K562 (cell line): Measurements from ENCODE around the gene SP140L. TPM values are rescaled to one million over a fixed set of nuclear protein-coding genes. Genes with fewer than 3 reads are reported as not detected.
A peak's percentile ranks its signal among the peaks of the same experiment; 100 is the strongest.

ENCODE experiments used
- ATAC-seq: fragments of 200-7000 bp; cut with Tn5 transposase; 3 replicates; pipeline ENCODE4 v1.9.1; 2020; ENCODE audit warnings: moderate library complexity
- BruUV-seq: library from RNA; stranded (reverse); fragments of 400-500 nt; replicated peaks from 2 replicates; lab custom pipeline; 2021; lab: Mats Ljungman, UMichigan
- CTCF ChIA-PET: fragments of 300-600 bp; formaldehyde crosslinking; extraction: SDS; loops from one replicate; lab custom pipeline; 2021; ENCODE audit warnings: low intra/inter-chr PET ratio; lab: Yijun Ruan, JAX
- POLR2A ChIA-PET: fragments of 300-600, 350-650 bp; sonication (Branson Sonifier 250); formaldehyde crosslinking; extraction: SDS; loops from one replicate; lab custom pipeline; 2021; ENCODE audit warnings: antibody characterized with exemption, inconsistent platforms; lab: Yijun Ruan, JAX
- DNase-seq, 4 experiments: peaks; one replicate each; pipeline versions ENCODE4 v3.0.0 to v3.0.0-alpha.2; 2011 to 2018; ENCODE audit warnings: low spot score in 3 of 4, mixed read lengths in 3 of 4; ENCODE audit errors: extremely low read depth in 1 of 4
- FAIRE-seq: peaks from 2 replicates; lab custom pipeline; 2011; peaks lifted over from hg19 to GRCh38; lab: Jason Lieb, UNC
- H2AFZ ChIP-seq: 2 replicates; pipeline ENCODE4 v1.6.0; 2011; ENCODE audit warnings: low read depth, low read length, control low read depth, inconsistent platforms
- H3K27ac ChIP-seq: fragments of 200-600 bp; 3 replicates; pipeline ENCODE4 v1.8.0; 2011; ENCODE audit warnings: low read depth, mild to moderate bottlenecking, control low read depth, inconsistent platforms, low read length, moderate library complexity, mixed read lengths; ENCODE audit errors: extremely low read depth
- H3K27me3 ChIP-seq, 2 experiments: fragments of 300-600 bp in 1 of 2; 2 replicates in 1 of 2; 3 replicates in 1 of 2; pipeline versions ENCODE4 v1.6.0 to v1.8.0; 2011; ENCODE audit warnings: inconsistent platforms in 2 of 2, low read length in 2 of 2, mild to moderate bottlenecking in 1 of 2, mixed read lengths in 1 of 2, moderate library complexity in 1 of 2; ENCODE audit not compliant: control insufficient read depth in 2 of 2, insufficient read depth in 2 of 2
- H3K36me3 ChIP-seq: fragments of 300-600 bp; 3 replicates; pipeline ENCODE4 v1.8.0; 2011; ENCODE audit warnings: mild to moderate bottlenecking, low read length, inconsistent platforms; ENCODE audit not compliant: control insufficient read depth, insufficient read depth
- H3K4me1 ChIP-seq, 2 experiments: fragments of 200-600 bp in 1 of 2; replicated peaks in 1 of 2; 2 replicates in 1 of 2; 3 replicates in 1 of 2; pipeline versions ENCODE4 v1.5.1 to v1.8.0; 2011; ENCODE audit warnings: inconsistent platforms in 2 of 2, low read length in 2 of 2, mild to moderate bottlenecking in 1 of 2, mixed read lengths in 1 of 2, moderate library complexity in 1 of 2; ENCODE audit not compliant: control insufficient read depth in 2 of 2, insufficient read depth in 2 of 2
- H3K4me2 ChIP-seq: 2 replicates; pipeline ENCODE4 v1.6.1; 2011; ENCODE audit warnings: low read length, control low read depth, inconsistent platforms, mixed read lengths; ENCODE audit not compliant: insufficient read depth
- H3K4me3 ChIP-seq: fragments of 200-600 bp; sonication (generic), shearing (Covaris generic); 2 replicates; pipeline ENCODE4 v1.5.1; 2016; ENCODE audit warnings: control low read depth, inconsistent platforms
- H3K79me2 ChIP-seq: fragments of 200-600 bp; 3 replicates; pipeline ENCODE4 v1.8.0; 2011; ENCODE audit warnings: low read length, inconsistent platforms; ENCODE audit not compliant: control insufficient read depth, insufficient read depth
- H3K9ac ChIP-seq, 2 experiments: 2 replicates each; pipeline versions ENCODE4 v1.6.0 to v1.6.1; 2011; ENCODE audit warnings: low read depth in 2 of 2, low read length in 2 of 2, control low read depth in 1 of 2, inconsistent platforms in 1 of 2, mild to moderate bottlenecking in 1 of 2, mixed read lengths in 1 of 2; ENCODE audit not compliant: insufficient read depth in 1 of 2
- H3K9me1 ChIP-seq: one replicate; pipeline ENCODE4 v1.6.0; 2011; ENCODE audit warnings: inconsistent platforms, mild to moderate bottlenecking, low read length, moderate library complexity; ENCODE audit not compliant: control insufficient read depth, insufficient read depth
- H3K9me3 ChIP-seq: replicated peaks from 2 replicates; pipeline ENCODE4 v1.5.1; 2011; ENCODE audit warnings: low read depth, low read length, inconsistent platforms; ENCODE audit not compliant: control insufficient read depth, insufficient read depth
- H4K20me1 ChIP-seq: replicated peaks from 2 replicates; pipeline ENCODE4 v1.6.1; 2011; ENCODE audit warnings: low read length, inconsistent platforms, mixed read lengths; ENCODE audit not compliant: control insufficient read depth, insufficient read depth
- BDP1 ChIP-seq: IDR thresholded peaks from 3 replicates; pipeline ENCODE4 v1.6.1; 2011; ENCODE audit not compliant: insufficient read length, insufficient read depth
- GTF3C2 ChIP-seq: IDR thresholded peaks from 3 replicates; pipeline ENCODE4 v1.6.1; 2011; ENCODE audit warnings: borderline replicate concordance, mild to moderate bottlenecking, moderate library complexity; ENCODE audit not compliant: insufficient read length; ENCODE audit errors: extremely low read depth
- HMG20B ChIP-seq: fragments of 250-450 bp; sonication (Bioruptor Pico); IDR thresholded peaks from 2 replicates; pipeline ENCODE4 v1.5.0; 2021; ENCODE audit warnings: mild to moderate bottlenecking
- NFATC3 ChIP-seq: fragments of 450-650 bp; IDR thresholded peaks from 2 replicates; pipeline ENCODE4 v1.6.1; 2017; ENCODE audit warnings: mild to moderate bottlenecking
- NFE2L1 ChIP-seq: fragments of 450-650 bp; IDR thresholded peaks from 2 replicates; pipeline ENCODE4 v1.6.1; 2016; ENCODE audit warnings: missing genetic modification characterization, low read depth, mild to moderate bottlenecking, missing compliant biosample characterization, moderate library complexity, borderline replicate concordance
- POLR2G ChIP-seq: fragments of 200-400 bp; formaldehyde crosslinking; IDR thresholded peaks from 2 replicates; pipeline ENCODE4 v1.6.1; 2017; ENCODE audit warnings: low read depth, mild to moderate bottlenecking, antibody characterized with exemption, low read length, moderate library complexity
- RBM25 ChIP-seq: fragments of 200-400 bp; formaldehyde crosslinking; IDR thresholded peaks from 2 replicates; pipeline ENCODE4 v1.6.1; 2018; ENCODE audit warnings: low read length, low read depth, moderate library complexity; ENCODE audit not compliant: severe bottlenecking
- SIN3B ChIP-seq: fragments of 450-650 bp; IDR thresholded peaks from 2 replicates; pipeline ENCODE4 v1.6.1; 2017; ENCODE audit warnings: low read depth, mild to moderate bottlenecking, moderate library complexity
- SNRNP70 ChIP-seq: fragments of 200-400 bp; formaldehyde crosslinking; optimal IDR thresholded peaks from 2 replicates; pipeline ENCODE3; 2017; ENCODE audit warnings: low read depth, low read length
- THRA ChIP-seq: fragments of 450-650 bp; IDR thresholded peaks from 2 replicates; pipeline ENCODE4 v1.6.1; 2017; ENCODE audit warnings: mild to moderate bottlenecking, moderate library complexity
- USF1 ChIP-seq: sonication (generic); formaldehyde crosslinking; IDR thresholded peaks from 2 replicates; pipeline ENCODE4 v1.9.0; 2022; ENCODE audit warnings: mild to moderate bottlenecking, missing genetic modification reagents
- ZBTB43 ChIP-seq: sonication (generic); formaldehyde crosslinking; IDR thresholded peaks from 2 replicates; pipeline ENCODE4 v1.8.0; 2023; ENCODE audit warnings: mild to moderate bottlenecking, missing genetic modification reagents
- ZFP91 ChIP-seq: sonication (generic); formaldehyde crosslinking; IDR thresholded peaks from 2 replicates; pipeline ENCODE4 v1.8.0; 2022; ENCODE audit warnings: mild to moderate bottlenecking, missing genetic modification reagents
- ZNF124 ChIP-seq: sonication (generic); formaldehyde crosslinking; IDR thresholded peaks from 2 replicates; pipeline ENCODE4 v1.8.1; 2022; ENCODE audit warnings: missing genetic modification reagents
- ZNF253 ChIP-seq: fragments of 250-450 bp; sonication (Bioruptor Pico); conservative IDR thresholded peaks from 2 replicates; pipeline ENCODE4 v1.6.1; 2021; ENCODE audit warnings: mild to moderate bottlenecking
- WGBS: fragments of 100-300 bp; shearing (Covaris generic); methylation state at CpG from one replicate; pipeline ENCODE4 v1.1.6; 2016; ENCODE audit warnings: low coverage, mixed read lengths; ENCODE audit not compliant: insufficient coverage; ENCODE audit errors: missing lambda C conversion rate; 5-methylcytosine and 5-hydroxymethylcytosine counted together
- in situ Hi-C: fragments of 300-500 bp; cut with MboI; formaldehyde crosslinking; loops from 4 replicates; pipeline ENCODE4 v1.15.0; 2018; ENCODE audit warnings: inconsistent platforms, mixed read lengths
- intact Hi-C: fragments of 100-400 bp; cut with micrococcal nuclease; formaldehyde crosslinking; loops from 2 replicates; pipeline ENCODE4 v1.14.2; 2022
- polyA plus RNA-seq, 8 experiments: library from polyadenylated mRNA; depleted of rRNA in 4 of 8; stranded (reverse) in 5 of 8; unstranded in 3 of 8; fragments of >200 nt; fragmentation: Nextera tagmentation in 2 of 8; fragmentation: Illumina TruSeq in 1 of 8; extraction: Ambion mirVana in 2 of 8; extraction: Trizol in 1 of 8; gene quantifications; 2 replicates each; pipeline versions ENCODE4 v1.2.1 to v1.2.3, GENCODE V29; 2011 to 2014; ENCODE audit warnings: inconsistent platforms in 1 of 8, missing spikeins in 1 of 8
- total RNA-seq, 7 experiments: library from RNA; depleted of rRNA in 6 of 7; stranded (reverse); fragments of >200 nt in 6 of 7; fragmentation: Illumina TruSeq in 2 of 7; extraction: Trizol in 2 of 7; gene quantifications; 2 replicates each; pipeline versions ENCODE4 v1.2.1 to v1.2.3, GENCODE V29; 2011 to 2021; ENCODE audit warnings: low replicate concordance in 1 of 7

The SP140L gene
- total and polyA plus RNA-seq, 9 of the 15 experiments (the other 6 are each of a cell fraction or from before 2014, with no cell fraction given): 4.0 to 15.5 (median 11.3) TPM

GRCh38 chr2:230419181-230419580, 92.2 kb downstream of the SP140L start:
- intact Hi-C loops (loop anchor here (5.0 to 10.0 kb wide), 2 partner anchors 87 to 296 kb away; partner anchors contain the start of gene CAB39), in situ Hi-C loops (no loop called here)
- no peak overlapping the region for H3K9ac ChIP-seq
- peaks cover 67% of the 10 kb centered on the region for H3K79me2 ChIP-seq
- peaks cover 5 to 8% of the 10 kb centered on the region in 2 experiments; a peak in 2 of 5 replicates for H3K4me1 ChIP-seq
- H4K20me1 ChIP-seq: no peaks in the 10 kb centered on the region
- no peaks in the 10 kb centered on the region for H3K27me3 ChIP-seq
- no peak overlapping the region for H3K27ac ChIP-seq
- DNase-seq: no peak
- peaks cover 4% of the 10 kb centered on the region; the same call in 1 of the 3 replicates for H3K36me3 ChIP-seq
- CTCF ChIA-PET: no interaction called here
- BruUV-seq: no TSS peak
- H3K9me1 ChIP-seq: no peaks in the 10 kb centered on the region
- 0 out of 3 replicates have a peak, but pooled peaks have one; percentile 10 for ATAC-seq
- no peaks in the 10 kb centered on the region for H3K9me3 ChIP-seq
- POLR2A ChIA-PET: no interaction called here
- FAIRE-seq: no peak
- no peak overlapping the region for H3K4me3 ChIP-seq
- H2AFZ ChIP-seq: no peak overlapping the region
- WGBS: 32% methylated on average over 4 of the region's 4 CpGs
- H3K4me2 ChIP-seq: no peak overlapping the region; the same call in 1 of the 2 replicates
- TF ChIP-seq NFE2L1 (no peak), USF1 (CRISPR knock-in tag) (no peak), SIN3B (no peak), THRA (no peak), ZNF253 (no peak), NFATC3 (no peak), HMG20B (no peak), SNRNP70 (no peak), ZBTB43 (CRISPR knock-in tag) (no peak), ZFP91 (CRISPR knock-in tag) (no peak), BDP1 (no peak), POLR2G (no peak), RBM25 (no peak), ZNF124 (CRISPR knock-in tag) (no peak), GTF3C2 (no peak)
